NCI-H1417 (cell line): ENCODE measurements around the gene APBA2.
"Not testable (repeated sequence)": the region's sequence is repeated elsewhere in the genome, so short reads cannot be mapped to it uniquely, and the experiment has no call there.

Experiments
- DNase-seq, 3 experiments: peaks; one replicate each; lab custom pipeline; 2025; lab: John Stamatoyannopoulos, UW

The APBA2 gene

DNA sequence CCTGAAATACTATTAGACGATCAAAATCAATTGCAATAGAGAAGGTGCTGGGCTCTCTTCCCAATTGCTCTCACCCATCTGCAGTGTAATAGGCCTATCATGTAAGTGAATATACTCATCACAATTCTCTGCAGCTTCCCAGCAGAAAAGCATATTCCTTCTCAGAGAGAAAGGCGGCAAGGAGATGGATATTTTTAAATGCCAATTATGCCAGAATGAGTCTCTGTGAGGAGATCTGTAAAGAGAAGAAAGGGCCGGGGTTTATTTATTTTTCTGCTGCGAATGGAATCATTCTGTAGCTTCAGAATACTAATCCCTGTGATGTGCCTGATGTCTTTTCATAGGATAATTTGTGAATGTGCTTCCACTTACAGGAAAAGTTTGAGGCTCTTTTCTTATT lies 112.0 kb downstream of the APBA2 start:
- DNase-seq: no peak

DNA sequence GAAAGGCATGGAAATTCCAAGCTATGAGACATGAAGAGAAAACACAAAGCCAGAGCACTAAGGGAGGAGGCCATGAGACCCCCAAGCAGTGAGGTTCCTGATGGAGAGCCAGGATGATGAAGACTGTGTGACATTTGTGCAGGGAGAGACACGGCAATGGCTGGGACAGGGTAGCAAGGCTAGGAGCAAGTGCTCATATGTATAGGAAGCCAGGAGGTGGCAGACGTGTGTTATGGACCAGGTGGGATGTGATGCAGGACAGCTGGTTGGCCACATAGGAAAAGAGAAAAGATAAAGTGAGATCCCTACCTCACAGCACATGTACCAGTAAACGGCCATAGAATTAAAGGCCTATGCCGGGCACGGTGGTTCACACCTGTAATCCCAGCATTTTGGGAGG lies 112.7 kb downstream of the APBA2 start:
- DNase-seq: no peak

- no peak for DNase-seq
Measured at GRCh38 chr15:29003191-29003839, 117.5 kb downstream of the APBA2 start.

- no peak for DNase-seq
Measured at GRCh38 chr15:29003840-29004233, 118.1 kb downstream of the APBA2 start.

GRCh38 chr15:29005931-29006330 lies 120.2 kb downstream of the APBA2 start:
- no peak for DNase-seq

GRCh38 chr15:29008846-29009245 lies 123.1 kb downstream of the APBA2 start:
- DNase-seq: no peak

- no peak for DNase-seq
Measured at GRCh38 chr15:29012097-29012496, 126.3 kb downstream of the APBA2 start.

- no peak for DNase-seq
Measured at GRCh38 chr15:29014493-29014892, 128.7 kb downstream of the APBA2 start.

DNA sequence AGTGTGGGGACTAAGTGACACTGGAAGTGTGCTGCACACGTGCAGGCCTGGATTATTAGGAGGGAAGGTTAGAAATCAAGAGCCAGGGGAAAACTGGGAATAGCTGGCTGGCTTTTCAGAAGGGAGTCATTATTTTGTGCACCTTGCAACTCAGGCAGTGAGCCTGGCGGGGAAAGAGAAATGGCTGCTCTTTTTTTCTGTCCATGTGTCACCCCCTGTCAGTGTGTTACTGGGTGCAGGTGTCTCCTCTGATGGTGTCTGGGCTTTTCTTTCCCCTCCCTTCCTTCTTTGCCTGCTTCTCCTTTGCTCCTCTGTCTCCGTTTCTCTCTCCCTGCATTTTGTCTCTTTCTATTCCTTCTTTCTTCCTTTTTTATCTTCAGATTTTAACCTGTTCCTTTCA lies 130.7 kb downstream of the APBA2 start:
- no peak for DNase-seq

DNA sequence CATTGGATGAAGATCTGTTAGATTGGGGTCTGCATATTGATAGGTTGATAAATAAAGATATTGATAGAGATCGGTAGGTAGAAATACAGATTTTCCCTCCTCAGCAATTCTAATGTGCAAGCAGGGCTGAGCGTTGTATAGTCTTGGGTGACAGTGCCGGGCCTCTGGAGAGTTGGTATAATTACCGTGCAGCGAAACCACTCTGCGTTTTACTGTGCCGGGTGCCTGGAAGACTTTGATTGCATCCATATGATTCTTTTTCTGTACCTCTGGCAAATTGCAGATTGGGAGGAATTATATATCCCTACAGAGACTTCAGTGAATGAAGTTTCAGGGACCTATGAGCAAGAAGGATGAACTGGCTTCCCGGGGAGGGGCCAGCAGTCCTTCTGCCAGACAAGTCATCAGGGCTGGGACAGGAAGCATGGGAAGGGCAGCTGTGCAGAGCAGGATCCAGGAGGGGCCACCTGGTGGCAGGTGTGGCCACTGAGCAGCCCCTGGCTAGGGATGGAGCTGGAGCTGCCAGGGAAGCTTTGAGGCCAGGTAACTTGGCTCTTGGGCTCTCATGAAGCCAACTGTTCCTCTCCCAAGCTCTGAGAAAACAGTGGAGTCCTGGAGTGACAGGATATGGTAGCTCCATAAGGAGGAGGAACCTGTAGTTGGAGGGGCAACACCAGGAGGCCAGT lies 132.5 kb downstream of the APBA2 start:
- peak in 2 of 3 experiments; percentile 43 to 58 for DNase-seq

GRCh38 chr15:29018995-29019976 lies 133.5 kb downstream of the APBA2 start:
- DNase-seq: no peak

DNA sequence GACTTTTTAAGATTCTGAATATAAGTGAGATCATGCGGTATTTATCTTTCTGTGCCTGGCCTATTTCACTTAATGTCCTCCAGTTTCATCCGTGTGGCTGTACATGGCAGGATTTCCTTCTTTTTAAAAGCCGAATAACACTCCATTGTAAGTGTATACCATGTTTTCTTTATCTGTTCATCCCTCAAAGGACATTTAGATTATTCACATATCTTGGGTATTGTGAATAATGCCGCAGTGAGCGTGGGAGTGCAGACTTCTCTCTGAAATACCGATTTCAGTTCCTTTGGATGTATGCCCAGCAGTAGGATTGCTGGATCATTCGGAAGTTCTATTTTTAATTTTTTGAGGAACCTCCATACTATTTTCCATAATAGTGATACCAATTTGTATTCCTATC lies 136.1 kb downstream of the APBA2 start:
- DNase-seq: no peak

- no peak for DNase-seq
Measured at GRCh38 chr15:29024662-29025061, 138.9 kb downstream of the APBA2 start.

DNA sequence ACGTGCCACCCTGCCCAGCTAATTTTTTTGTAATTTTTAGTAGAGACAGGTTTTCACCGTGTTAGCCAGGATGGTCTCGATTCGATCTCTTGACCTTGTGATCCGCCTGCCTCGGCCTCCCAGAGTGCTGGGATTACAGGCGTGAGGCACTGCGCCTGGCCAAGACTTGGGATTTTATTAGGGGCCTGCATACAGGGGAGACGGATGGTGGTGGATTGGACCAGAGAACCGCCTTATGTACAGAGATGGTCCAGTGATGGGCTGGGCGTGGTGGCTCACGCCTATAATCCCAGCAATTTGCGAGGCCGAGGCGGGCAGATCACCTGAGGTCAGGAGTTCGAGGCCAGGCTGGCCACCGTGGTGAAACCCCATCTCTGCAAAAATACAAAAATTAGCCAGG lies 139.6 kb downstream of the APBA2 start:
- not testable (repeated sequence) for DNase-seq

GRCh38 chr15:29028158-29028557 lies 142.4 kb downstream of the APBA2 start:
- DNase-seq: not testable (repeated sequence)

GRCh38 chr15:29029651-29030195 lies 143.9 kb downstream of the APBA2 start:
- no peak for DNase-seq

DNA sequence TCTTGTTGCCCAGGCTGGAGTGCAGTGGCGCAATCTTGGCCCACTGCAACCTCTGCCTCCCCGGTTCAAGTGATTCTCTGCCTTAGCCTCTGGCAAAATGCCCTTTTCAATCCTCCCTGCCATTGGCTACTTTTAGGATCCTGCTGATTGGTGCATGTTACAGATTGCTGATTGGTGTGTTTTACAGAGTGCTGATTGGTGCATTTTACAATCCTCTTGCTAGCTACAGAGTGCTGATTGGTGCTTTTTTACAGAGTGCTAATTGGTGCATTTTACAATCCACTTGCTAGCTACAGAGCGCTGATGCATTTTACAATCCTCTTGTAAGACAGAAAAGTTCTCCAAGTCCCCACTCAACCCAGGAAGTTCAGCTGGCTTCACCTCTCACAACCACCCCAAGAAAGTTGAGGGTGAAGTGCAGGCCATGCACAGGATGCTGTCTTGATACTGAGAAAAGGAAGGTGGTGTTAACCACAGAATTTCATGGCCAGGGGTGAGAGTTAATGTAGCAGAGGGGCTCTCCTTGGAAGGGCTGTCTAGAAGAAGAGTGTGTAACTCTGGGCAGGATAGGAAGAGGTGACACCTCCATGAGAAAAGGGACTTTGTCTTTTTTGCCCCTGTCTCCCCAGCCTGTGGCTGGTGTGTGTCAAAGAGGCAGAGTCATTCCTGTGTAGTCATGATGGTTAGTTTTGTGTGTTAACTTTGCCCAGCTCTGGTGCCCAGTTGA lies 145.9 kb downstream of the APBA2 start:
- DNase-seq: no peak

- no peak for DNase-seq
Measured at GRCh38 chr15:29032229-29032625, 146.5 kb downstream of the APBA2 start.

DNA sequence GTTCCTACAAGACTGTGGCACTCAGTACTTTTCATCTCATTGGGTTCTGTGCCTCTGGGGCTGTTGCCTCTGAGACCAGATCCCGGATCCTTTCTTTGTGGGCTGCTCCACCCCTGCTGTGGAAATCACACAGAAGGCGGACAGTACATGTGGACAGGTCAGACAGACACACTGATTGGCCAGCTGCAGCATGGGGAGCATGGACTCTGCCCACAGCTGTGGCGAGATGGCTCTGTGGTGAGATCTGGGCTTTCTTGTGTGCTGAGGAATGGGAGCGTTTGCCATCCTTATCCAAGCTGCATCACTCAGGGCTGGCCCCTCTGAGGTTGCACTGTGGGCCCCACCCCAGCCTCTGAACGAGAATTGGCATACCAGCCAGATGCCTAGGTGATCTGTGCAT lies 147.0 kb downstream of the APBA2 start:
- no peak for DNase-seq

DNA sequence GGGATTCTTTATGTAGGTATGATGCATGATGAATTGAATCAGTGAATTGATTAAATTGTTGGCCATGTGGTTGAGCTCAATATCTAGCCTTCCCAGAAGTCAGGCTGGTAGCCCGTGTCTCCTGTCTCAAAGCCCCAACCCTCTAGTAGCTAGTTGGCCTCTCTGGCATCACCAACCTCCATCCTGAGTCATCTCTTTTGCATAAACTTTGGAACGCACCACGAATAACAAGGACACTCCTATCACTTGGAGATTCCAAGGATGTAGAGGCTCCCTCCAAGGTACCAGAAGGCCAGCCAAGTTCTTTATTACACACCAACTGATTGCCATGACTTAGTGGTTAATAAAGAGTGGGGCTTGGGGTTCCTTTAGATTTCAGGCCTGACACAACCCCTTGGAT lies 148.4 kb downstream of the APBA2 start:
- DNase-seq: no peak

- DNase-seq: no peak
Measured at GRCh38 chr15:29034593-29035335, 149.0 kb downstream of the APBA2 start.
